GM12878 (cell line): ENCODE results near the gene STOML3.

Source experiments
- ATF7 ChIP-seq: fragments of 450-650 bp; IDR thresholded peaks from 2 replicates; pipeline ENCODE4 v1.6.1; 2016; ENCODE audit warnings: low read depth, mild to moderate bottlenecking
- EP300 ChIP-seq, 2 experiments: fragments of 150-350 bp in 1 of 2; IDR thresholded peaks; 2 replicates each; pipeline ENCODE4 v1.6.1; 2011 to 2012; ENCODE audit warnings: low read depth in 2 of 2, low read length in 2 of 2, borderline replicate concordance in 1 of 2, improper control_type of control experiment in 1 of 2, inconsistent platforms in 1 of 2; ENCODE audit not compliant: control insufficient read depth in 1 of 2
- MEF2A ChIP-seq: IDR thresholded peaks from 2 replicates; pipeline ENCODE4 v1.6.1; 2011; ENCODE audit warnings: low read depth, mild to moderate bottlenecking, low read length, moderate library complexity; ENCODE audit not compliant: insufficient read depth
- NR2C2 ChIP-seq: IDR thresholded peaks from 2 replicates; pipeline ENCODE4 v1.6.1; 2011; ENCODE audit warnings: borderline replicate concordance, low read depth; ENCODE audit not compliant: control insufficient read depth, insufficient read length
- POLR2A ChIP-seq: IDR thresholded peaks from 2 replicates; pipeline ENCODE4 v1.6.1; 2011; ENCODE audit warnings: low read depth, mild to moderate bottlenecking, low read length
- POLR2AphosphoS5 ChIP-seq: IDR thresholded peaks from 2 replicates; pipeline ENCODE4 v1.6.1; 2011; ENCODE audit warnings: mild to moderate bottlenecking, low read length, inconsistent platforms
- SUPT20H ChIP-seq: IDR thresholded peaks from 2 replicates; pipeline ENCODE4 v1.6.1; 2011; ENCODE audit warnings: low read depth, mild to moderate bottlenecking, low read length, moderate library complexity, borderline replicate concordance; ENCODE audit not compliant: control insufficient read depth
- SUZ12 ChIP-seq: fragments of 200-600 bp; sonication (generic); IDR thresholded peaks from one replicate; pipeline ENCODE4 v1.6.1; 2018; ENCODE audit warnings: antibody characterized with exemption, mild to moderate bottlenecking; ENCODE audit not compliant: unreplicated experiment
- TCF12 ChIP-seq: IDR thresholded peaks from 2 replicates; pipeline ENCODE4 v1.6.1; 2011; ENCODE audit warnings: low read depth, mild to moderate bottlenecking, low read length
- TF ChIP-seq, protein P1 (sequence below): IDR thresholded peaks from 2 replicates; pipeline ENCODE4 v1.6.1; 2011; ENCODE audit warnings: mild to moderate bottlenecking, low read depth, low read length, moderate library complexity; ENCODE audit not compliant: insufficient replicate concordance
- TF ChIP-seq, protein P2 (sequence below), 3 experiments: IDR thresholded peaks in 2 of 3; conservative IDR thresholded peaks in 1 of 3; 2 replicates each; pipeline ENCODE4 v1.5.1; 2011; ENCODE audit warnings: low read depth in 3 of 3, low read length in 3 of 3, mild to moderate bottlenecking in 3 of 3, control low read depth in 2 of 3, moderate library complexity in 2 of 3, inconsistent platforms in 1 of 3, mixed read lengths in 1 of 3; ENCODE audit not compliant: control insufficient read depth in 2 of 3, insufficient read depth in 1 of 3; ENCODE audit errors: extremely low read depth in 1 of 3
- TF ChIP-seq, protein P3 (sequence below): IDR thresholded peaks from 2 replicates; pipeline ENCODE4 v1.6.1; 2012; ENCODE audit warnings: low read length, inconsistent platforms
- TF ChIP-seq, protein P4 (sequence below): IDR thresholded peaks from 2 replicates; pipeline ENCODE4 v1.6.1; 2011; ENCODE audit warnings: borderline replicate concordance, low read depth, mild to moderate bottlenecking, moderate library complexity, mixed read lengths, low read length; ENCODE audit not compliant: insufficient read depth; ENCODE audit errors: extremely low read length

DNA sequence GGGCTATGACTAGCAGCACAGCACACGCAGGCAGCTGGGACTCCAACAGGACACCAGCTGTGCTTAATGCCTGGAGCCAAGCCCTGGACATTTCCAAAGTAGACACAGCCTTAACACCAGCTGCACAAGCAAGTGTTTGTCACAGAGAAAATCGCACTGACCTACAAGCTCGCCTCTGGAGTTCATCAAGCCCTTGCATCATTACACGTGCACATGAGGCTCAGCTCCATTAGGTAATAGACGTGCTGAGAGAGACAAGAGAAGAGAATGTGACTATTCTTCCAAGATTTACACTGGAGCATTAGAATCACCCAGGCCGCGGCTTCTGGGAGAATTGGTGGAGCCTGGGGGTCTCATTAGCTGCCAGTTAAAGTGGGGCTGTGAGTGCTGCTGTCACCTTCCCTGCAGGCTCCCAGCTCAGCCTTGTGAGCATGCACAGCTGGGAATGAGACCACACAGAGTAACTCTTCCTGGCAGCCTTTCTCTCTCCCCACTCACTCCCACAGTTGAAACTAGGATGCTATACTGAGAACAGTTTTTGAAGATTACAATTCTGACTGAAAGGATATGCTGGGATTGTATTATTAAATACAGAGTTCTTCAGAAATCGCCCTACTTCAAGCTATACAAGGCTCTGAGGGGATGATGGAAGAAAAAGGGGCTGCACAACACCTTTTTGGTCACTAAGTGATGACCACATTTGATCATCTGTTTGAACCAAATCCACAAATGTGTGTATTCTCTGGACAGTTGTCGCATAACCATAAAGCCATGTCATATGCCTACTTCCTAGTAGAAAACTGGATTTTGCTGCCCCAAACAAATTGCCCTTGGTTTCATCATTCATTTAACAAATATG lies 10.5 kb downstream of the STOML3 start:
- TF ChIP-seq POLR2AphosphoS5 (no peak), EP300 (IDR thresholded peaks at IDR 0.05; ENCODE audit: borderline replicate concordance in 1 of 2, control insufficient read depth in 1 of 2, low read depth in 2 of 2, low read length in 2 of 2) (no peak), SUZ12 (no peak), POLR2A (no peak), MEF2A (no peak), SUPT20H (no peak), ATF7 (no peak), TCF12 (no peak), NR2C2 (no peak)
- TF ChIP-seq, protein P1, sequence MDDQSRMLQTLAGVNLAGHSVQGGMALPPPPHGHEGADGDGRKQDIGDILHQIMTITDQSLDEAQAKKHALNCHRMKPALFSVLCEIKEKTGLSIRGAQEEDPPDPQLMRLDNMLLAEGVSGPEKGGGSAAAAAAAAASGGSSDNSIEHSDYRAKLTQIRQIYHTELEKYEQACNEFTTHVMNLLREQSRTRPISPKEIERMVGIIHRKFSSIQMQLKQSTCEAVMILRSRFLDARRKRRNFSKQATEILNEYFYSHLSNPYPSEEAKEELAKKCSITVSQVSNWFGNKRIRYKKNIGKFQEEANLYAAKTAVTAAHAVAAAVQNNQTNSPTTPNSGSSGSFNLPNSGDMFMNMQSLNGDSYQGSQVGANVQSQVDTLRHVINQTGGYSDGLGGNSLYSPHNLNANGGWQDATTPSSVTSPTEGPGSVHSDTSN: no peak
- TF ChIP-seq, protein P2, sequence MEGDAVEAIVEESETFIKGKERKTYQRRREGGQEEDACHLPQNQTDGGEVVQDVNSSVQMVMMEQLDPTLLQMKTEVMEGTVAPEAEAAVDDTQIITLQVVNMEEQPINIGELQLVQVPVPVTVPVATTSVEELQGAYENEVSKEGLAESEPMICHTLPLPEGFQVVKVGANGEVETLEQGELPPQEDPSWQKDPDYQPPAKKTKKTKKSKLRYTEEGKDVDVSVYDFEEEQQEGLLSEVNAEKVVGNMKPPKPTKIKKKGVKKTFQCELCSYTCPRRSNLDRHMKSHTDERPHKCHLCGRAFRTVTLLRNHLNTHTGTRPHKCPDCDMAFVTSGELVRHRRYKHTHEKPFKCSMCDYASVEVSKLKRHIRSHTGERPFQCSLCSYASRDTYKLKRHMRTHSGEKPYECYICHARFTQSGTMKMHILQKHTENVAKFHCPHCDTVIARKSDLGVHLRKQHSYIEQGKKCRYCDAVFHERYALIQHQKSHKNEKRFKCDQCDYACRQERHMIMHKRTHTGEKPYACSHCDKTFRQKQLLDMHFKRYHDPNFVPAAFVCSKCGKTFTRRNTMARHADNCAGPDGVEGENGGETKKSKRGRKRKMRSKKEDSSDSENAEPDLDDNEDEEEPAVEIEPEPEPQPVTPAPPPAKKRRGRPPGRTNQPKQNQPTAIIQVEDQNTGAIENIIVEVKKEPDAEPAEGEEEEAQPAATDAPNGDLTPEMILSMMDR (IDR thresholded peaks at IDR 0.05 in 2 of 3, conservative IDR thresholded peaks at IDR 0.05 in 1 of 3; ENCODE audit: control insufficient read depth in 2 of 3, extremely low read depth in 1 of 3, insufficient read depth in 1 of 3, low read depth in 3 of 3, low read length in 3 of 3): no peak
- TF ChIP-seq, protein P3, sequence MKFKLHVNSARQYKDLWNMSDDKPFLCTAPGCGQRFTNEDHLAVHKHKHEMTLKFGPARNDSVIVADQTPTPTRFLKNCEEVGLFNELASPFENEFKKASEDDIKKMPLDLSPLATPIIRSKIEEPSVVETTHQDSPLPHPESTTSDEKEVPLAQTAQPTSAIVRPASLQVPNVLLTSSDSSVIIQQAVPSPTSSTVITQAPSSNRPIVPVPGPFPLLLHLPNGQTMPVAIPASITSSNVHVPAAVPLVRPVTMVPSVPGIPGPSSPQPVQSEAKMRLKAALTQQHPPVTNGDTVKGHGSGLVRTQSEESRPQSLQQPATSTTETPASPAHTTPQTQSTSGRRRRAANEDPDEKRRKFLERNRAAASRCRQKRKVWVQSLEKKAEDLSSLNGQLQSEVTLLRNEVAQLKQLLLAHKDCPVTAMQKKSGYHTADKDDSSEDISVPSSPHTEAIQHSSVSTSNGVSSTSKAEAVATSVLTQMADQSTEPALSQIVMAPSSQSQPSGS: no peak
- TF ChIP-seq, protein P4, sequence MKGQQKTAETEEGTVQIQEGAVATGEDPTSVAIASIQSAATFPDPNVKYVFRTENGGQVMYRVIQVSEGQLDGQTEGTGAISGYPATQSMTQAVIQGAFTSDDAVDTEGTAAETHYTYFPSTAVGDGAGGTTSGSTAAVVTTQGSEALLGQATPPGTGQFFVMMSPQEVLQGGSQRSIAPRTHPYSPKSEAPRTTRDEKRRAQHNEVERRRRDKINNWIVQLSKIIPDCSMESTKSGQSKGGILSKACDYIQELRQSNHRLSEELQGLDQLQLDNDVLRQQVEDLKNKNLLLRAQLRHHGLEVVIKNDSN: no peak
